Kidney (tissue), 14 donors: Measurements from ENCODE around the gene SH3D21. TPM values are rescaled to one million over a fixed set of nuclear protein-coding genes. Genes with fewer than 3 reads are reported as not detected.
A peak's percentile ranks its signal among the peaks of the same experiment; 100 is the strongest.

Experiments used
- DNase-seq, 5 donors: peaks; one replicate each; pipeline ENCODE4 v3.0.0-alpha.2; 2013 to 2020
- FAIRE-seq: peaks from 2 replicates; lab custom pipeline; 2012; peaks lifted over from hg19 to GRCh38; lab: Jason Lieb, UNC
- H3K27ac ChIP-seq, 2 donors: one replicate each; pipeline ENCODE4 v1.7.0; 2013; ENCODE audit warnings: low read depth in 2 of 2, low read length in 2 of 2, inconsistent platforms in 1 of 2
- H3K27me3 ChIP-seq: one replicate; pipeline ENCODE4 v1.7.1; 2013; ENCODE audit warnings: low read length, inconsistent platforms; ENCODE audit not compliant: control insufficient read depth, insufficient read depth
- H3K36me3 ChIP-seq, 3 donors: one replicate each; pipeline versions ENCODE4 v1.7.0 to v1.7.1; 2013; ENCODE audit warnings: low read length in 3 of 3, control low read depth in 1 of 3, inconsistent platforms in 1 of 3; ENCODE audit not compliant: insufficient read depth in 3 of 3, control insufficient read depth in 2 of 3
- H3K4me1 ChIP-seq, 3 donors: one replicate each; pipeline versions ENCODE4 v1.7.0 to v1.7.1; 2013; ENCODE audit warnings: low read length in 3 of 3, inconsistent platforms in 1 of 3, low read depth in 1 of 3; ENCODE audit not compliant: control insufficient read depth in 2 of 3, insufficient read depth in 2 of 3
- H3K4me3 ChIP-seq, 3 donors: one replicate each; pipeline versions ENCODE4 v1.7.0 to v1.8.1; 2013; ENCODE audit warnings: low read length in 3 of 3, control low read depth in 1 of 3, inconsistent platforms in 1 of 3
- H3K9ac ChIP-seq, 3 donors: one replicate each; pipeline versions ENCODE4 v1.7.0 to v1.7.1; 2013; ENCODE audit warnings: low read length in 3 of 3, control low read depth in 1 of 3, inconsistent platforms in 1 of 3
- H3K9me3 ChIP-seq, 3 donors: one replicate each; pipeline versions ENCODE4 v1.7.0 to v1.7.1; 2013; ENCODE audit warnings: low read length in 3 of 3, control low read depth in 1 of 3, inconsistent platforms in 1 of 3; ENCODE audit not compliant: control insufficient read depth in 2 of 3, insufficient read depth in 1 of 3
- CTCF ChIP-seq: IDR thresholded peaks from 3 replicates; pipeline ENCODE4 v1.5.1; 2012; ENCODE audit warnings: mild to moderate bottlenecking, moderate library complexity, borderline replicate concordance; ENCODE audit not compliant: insufficient read depth; ENCODE audit errors: extremely low read depth
- intact Hi-C: fragments of 100-400 bp; cut with DNase I; formaldehyde crosslinking; loops from one replicate; pipeline ENCODE4 v1.11.1; 2022
- polyA plus RNA-seq: library from polyadenylated mRNA; stranded (reverse); fragments of 350-450 nt; fragmentation: Illumina TruSeq; extraction: RNeasy Lipid Tissue Mini Kit (QIAGEN cat#74804); gene quantifications from one replicate; pipeline ENCODE4 v1.2.3, GENCODE V29; 2014; ENCODE audit warnings: low read depth, low replicate concordance; ENCODE audit not compliant: insufficient read depth
- total RNA-seq: library from RNA; stranded (reverse); fragmentation: NEBNext Ultra II Directional; extraction: Animal tissue kit (Norgen Biotek cat#: 25700); gene quantifications from one replicate; pipeline ENCODE4 v1.2.1, GENCODE V29; 2021
- donor health status: control.
- donor health status: control.
- donor health status: control.
- donor health status: control.
- donor health status: control.
- donor health status: DM: yes; HTN: yes; CAD: no.
- donor health status: Normal renal cell carcinoma (clear cell type).

The SH3D21 gene
- total and polyA plus RNA-seq, 2 donors from 2014 or later: 5.7 to 33.4 TPM

- Histone ChIP-seq H3K27me3 (no peaks in the 10 kb centered on the region), H3K27ac (peak overlapping the region; percentile 29 to 47), H3K9me3 (no peaks in the 10 kb centered on the region), H3K4me3 (no peak overlapping the region), H3K9ac (no peak overlapping the region), H3K4me1 (peaks cover 5 to 23% (median 10%) of the 10 kb centered on the region in 3 donors), H3K36me3 (peaks cover 2 to 42% (median 29%) of the 10 kb centered on the region in 3 donors)
- intact Hi-C loops: no loop called here
- no peak for TF ChIP-seq CTCF
- peak in 1 of 5 donors; percentile 89 for DNase-seq
- no peak for FAIRE-seq
Measured at GRCh38 chr1:36350659-36351226, 44.6 kb downstream of the SH3D21 start.

GRCh38 chr1:36351227-36351977, 45.2 kb downstream of the SH3D21 start:
- H3K27ac ChIP-seq: peak overlapping the region; percentile 34 to 51
- DNase-seq (peak in 4 of 5 donors; percentile 52 to 76 (median 56)), FAIRE-seq (no peak)
- H3K36me3 ChIP-seq: peaks cover 2 to 45% (median 29%) of the 10 kb centered on the region in 3 donors
- H3K9ac ChIP-seq: no peak overlapping the region
- no peaks in the 10 kb centered on the region for H3K9me3 ChIP-seq
- H3K4me1 ChIP-seq: peaks cover 5 to 23% (median 10%) of the 10 kb centered on the region in 3 donors
- TF ChIP-seq CTCF: no peak
- no peak overlapping the region for H3K4me3 ChIP-seq
- intact Hi-C loops: no loop called here
- H3K27me3 ChIP-seq: no peaks in the 10 kb centered on the region

GRCh38 chr1:36352125-36352909, 46.1 kb downstream of the SH3D21 start:
- Histone ChIP-seq H3K4me1 (peaks cover 5 to 23% (median 10%) of the 10 kb centered on the region in 3 donors), H3K27ac (no peak overlapping the region), H3K36me3 (peaks cover 2 to 45% (median 30%) of the 10 kb centered on the region in 3 donors), H3K4me3 (no peak overlapping the region), H3K27me3 (no peaks in the 10 kb centered on the region), H3K9me3 (no peaks in the 10 kb centered on the region), H3K9ac (no peak overlapping the region)
- DNase-seq (peak in 1 of 5 donors; percentile 51), FAIRE-seq (no peak)
- no peak for TF ChIP-seq CTCF
- intact Hi-C loops: no loop called here
